HCT116 (cell line): ENCODE measurements around the gene HTR3B.

Experiments
- CTCF ChIP-seq, 3 experiments: fragments of 200-600 bp in 1 of 3; sonication (generic) in 1 of 3; IDR thresholded peaks in 2 of 3; conservative IDR thresholded peaks in 1 of 3; 2 replicates each; pipeline ENCODE4 v1.5.1; 2012 to 2017; ENCODE audit warnings: low read depth in 2 of 3, low read length in 2 of 3, antibody characterized with exemption in 1 of 3, borderline replicate concordance in 1 of 3, control low read depth in 1 of 3, mild to moderate bottlenecking in 1 of 3, mixed read lengths in 1 of 3, mixed run types in 1 of 3, moderate library complexity in 1 of 3; ENCODE audit not compliant: insufficient read depth in 1 of 3
- EZH2 ChIP-seq: fragments of 200-600 bp; sonication (generic); IDR thresholded peaks from 2 replicates; pipeline ENCODE4 v1.6.1; 2017; ENCODE audit warnings: antibody characterized with exemption, mixed run types
- MAX ChIP-seq: IDR thresholded peaks from 2 replicates; pipeline ENCODE4 v1.6.1; 2012
- POLR2A ChIP-seq: IDR thresholded peaks from 2 replicates; pipeline ENCODE4 v1.7.0; 2011; ENCODE audit warnings: borderline replicate concordance; ENCODE audit not compliant: insufficient read depth, insufficient read length; ENCODE audit errors: extremely low read depth
- RAD21 ChIP-seq: IDR thresholded peaks from 2 replicates; pipeline ENCODE4 v1.6.1; 2012; ENCODE audit warnings: low read depth, mild to moderate bottlenecking
- SP1 ChIP-seq: IDR thresholded peaks from 2 replicates; pipeline ENCODE4 v1.6.1; 2012; ENCODE audit warnings: low read depth
- YY1 ChIP-seq: IDR thresholded peaks from 2 replicates; pipeline ENCODE4 v1.6.1; 2011; ENCODE audit warnings: low read length, low read depth, moderate library complexity, mild to moderate bottlenecking; ENCODE audit not compliant: insufficient replicate concordance; ENCODE audit errors: extremely low read depth
- ZFX ChIP-seq: fragments of 450-650 bp; IDR thresholded peaks from 2 replicates; pipeline ENCODE4 v1.6.1; 2017

GRCh38 chr11:113926273-113927197, 21.9 kb downstream of the HTR3B start:
- TF ChIP-seq CTCF (IDR thresholded peaks at IDR 0.05 in 2 of 3, conservative IDR thresholded peaks at IDR 0.05 in 1 of 3; ENCODE audit: borderline replicate concordance in 1 of 3, insufficient read depth in 1 of 3, low read depth in 2 of 3, low read length in 2 of 3) (no peak), POLR2A (no peak), RAD21 (no peak), EZH2 (no peak), YY1 (no peak), MAX (no peak), ZFX (no peak), SP1 (no peak)
